Sigmoid colon (tissue), 7 donors: ENCODE results near the gene ING3. TPM values are rescaled to one million over a fixed set of nuclear protein-coding genes. Genes with fewer than 3 reads are reported as not detected.

Source experiments
- DNase-seq: peaks from one replicate; pipeline ENCODE4 v3.0.0-alpha.2; 2019
- H3K27ac ChIP-seq, 4 donors: fragments of 200-600 bp; sonication (generic); one replicate each; pipeline ENCODE4 v1.5.1; 2016 to 2019; ENCODE audit warnings: mild to moderate bottlenecking in 1 of 4
- H3K27me3 ChIP-seq, 3 donors: fragments of 200-600 bp; sonication (generic); one replicate each; pipeline ENCODE4 v1.5.1; 2019; ENCODE audit warnings: mild to moderate bottlenecking in 1 of 3
- H3K36me3 ChIP-seq, 4 donors: fragments of 200-600 bp; sonication (generic); one replicate each; pipeline ENCODE4 v1.5.1; 2016 to 2019
- H3K4me1 ChIP-seq, 4 donors: fragments of 200-600 bp; sonication (generic); one replicate each; pipeline ENCODE4 v1.5.1; 2017 to 2019
- H3K4me3 ChIP-seq, 4 donors: fragments of 200-600 bp; sonication (generic); one replicate each; pipeline ENCODE4 v1.5.1; 2017 to 2019; ENCODE audit warnings: mild to moderate bottlenecking in 2 of 4, moderate library complexity in 1 of 4
- H3K9me3 ChIP-seq, 4 donors: fragments of 200-600 bp in 3 of 4; sonication (generic) in 3 of 4; one replicate each; pipeline versions ENCODE4 v1.5.1 to v1.6.1; 2013 to 2019
- EP300 ChIP-seq, 4 donors: sonication (generic); formaldehyde crosslinking; IDR thresholded peaks; one replicate each; pipeline ENCODE4 v1.6.1; 2017; ENCODE audit warnings: antibody characterized with exemption in 4 of 4
- POLR2A ChIP-seq, 2 donors: fragments of 450-650 bp; IDR thresholded peaks; one replicate each; pipeline ENCODE4 v1.6.1; 2016; ENCODE audit warnings: antibody characterized with exemption in 2 of 2, mild to moderate bottlenecking in 2 of 2, moderate library complexity in 2 of 2
- POLR2AphosphoS5 ChIP-seq, 4 donors: sonication (generic); formaldehyde crosslinking; IDR thresholded peaks; one replicate each; pipeline ENCODE4 v1.6.1; 2017; ENCODE audit warnings: antibody characterized with exemption in 4 of 4
- WGBS, 2 donors: extraction: QIAGEN DNeasy Blood & Tissue Kit; methylation state at CpG; one replicate each; pipeline ENCODE4 v1.1.7; 2013; 5-methylcytosine and 5-hydroxymethylcytosine counted together
- intact Hi-C: fragments of 100-400 bp; cut with DNase I; formaldehyde crosslinking; loops from one replicate; pipeline ENCODE4 v1.15.1; 2023
- polyA plus RNA-seq, 3 donors: library from polyadenylated mRNA; stranded (reverse); fragments of 200-250 nt; gene quantifications; one replicate each; pipeline ENCODE4 v1.2.3, GENCODE V29; 2013
- total RNA-seq, 4 donors: library from RNA; depleted of rRNA; stranded (reverse); fragments of >200 nt; gene quantifications; one replicate each; pipeline ENCODE4 v1.1.0, GENCODE V29; 2016
- TF ChIP-seq, protein P1 (sequence below), 4 experiments: fragments of 450-650 bp in 3 of 4; fragments of 200-600 bp in 1 of 4; IDR thresholded peaks; one replicate each; pipeline ENCODE4 v1.5.1; 2016 to 2019; ENCODE audit warnings: antibody characterized with exemption in 4 of 4, mild to moderate bottlenecking in 3 of 4, moderate library complexity in 2 of 4
- donor health status: healthy with polysubstance abuse.
- donor health status: Bipolar disorder and iron deficiency.
- donor health status: healthy.

Gene ING3
- total and polyA plus RNA-seq, 7 donors = 9.6 to 33.1 (median 16.6) TPM

GRCh38 chr7:120955577-120956149, 5.1 kb downstream of the ING3 start:
- H3K36me3 ChIP-seq = peaks cover 0 to 51% (median 17%) of the 10 kb centered on the region in 4 donors
- no peaks in the 10 kb centered on the region for H3K9me3 ChIP-seq
- peaks cover 0 to 19% (median 7%) of the 10 kb centered on the region in 4 donors for H3K4me1 ChIP-seq
- H3K4me3 ChIP-seq = no peak overlapping the region
- intact Hi-C loops = no loop called here
- no peak for DNase-seq
- 75 to 77% methylated on average over 3 of the region's 3 CpGs for WGBS, 2 donors
- no peaks in the 10 kb centered on the region for H3K27me3 ChIP-seq
- H3K27ac ChIP-seq = no peak overlapping the region
- TF ChIP-seq POLR2A (IDR thresholded peaks at IDR 0.05) = no peak
- TF ChIP-seq, protein P1, sequence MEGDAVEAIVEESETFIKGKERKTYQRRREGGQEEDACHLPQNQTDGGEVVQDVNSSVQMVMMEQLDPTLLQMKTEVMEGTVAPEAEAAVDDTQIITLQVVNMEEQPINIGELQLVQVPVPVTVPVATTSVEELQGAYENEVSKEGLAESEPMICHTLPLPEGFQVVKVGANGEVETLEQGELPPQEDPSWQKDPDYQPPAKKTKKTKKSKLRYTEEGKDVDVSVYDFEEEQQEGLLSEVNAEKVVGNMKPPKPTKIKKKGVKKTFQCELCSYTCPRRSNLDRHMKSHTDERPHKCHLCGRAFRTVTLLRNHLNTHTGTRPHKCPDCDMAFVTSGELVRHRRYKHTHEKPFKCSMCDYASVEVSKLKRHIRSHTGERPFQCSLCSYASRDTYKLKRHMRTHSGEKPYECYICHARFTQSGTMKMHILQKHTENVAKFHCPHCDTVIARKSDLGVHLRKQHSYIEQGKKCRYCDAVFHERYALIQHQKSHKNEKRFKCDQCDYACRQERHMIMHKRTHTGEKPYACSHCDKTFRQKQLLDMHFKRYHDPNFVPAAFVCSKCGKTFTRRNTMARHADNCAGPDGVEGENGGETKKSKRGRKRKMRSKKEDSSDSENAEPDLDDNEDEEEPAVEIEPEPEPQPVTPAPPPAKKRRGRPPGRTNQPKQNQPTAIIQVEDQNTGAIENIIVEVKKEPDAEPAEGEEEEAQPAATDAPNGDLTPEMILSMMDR (IDR thresholded peaks at IDR 0.05) = no peak
- TF ChIP-seq POLR2AphosphoS5 (IDR thresholded peaks at IDR 0.05) = no peak
- no peak for TF ChIP-seq EP300 (IDR thresholded peaks at IDR 0.05)

DNA sequence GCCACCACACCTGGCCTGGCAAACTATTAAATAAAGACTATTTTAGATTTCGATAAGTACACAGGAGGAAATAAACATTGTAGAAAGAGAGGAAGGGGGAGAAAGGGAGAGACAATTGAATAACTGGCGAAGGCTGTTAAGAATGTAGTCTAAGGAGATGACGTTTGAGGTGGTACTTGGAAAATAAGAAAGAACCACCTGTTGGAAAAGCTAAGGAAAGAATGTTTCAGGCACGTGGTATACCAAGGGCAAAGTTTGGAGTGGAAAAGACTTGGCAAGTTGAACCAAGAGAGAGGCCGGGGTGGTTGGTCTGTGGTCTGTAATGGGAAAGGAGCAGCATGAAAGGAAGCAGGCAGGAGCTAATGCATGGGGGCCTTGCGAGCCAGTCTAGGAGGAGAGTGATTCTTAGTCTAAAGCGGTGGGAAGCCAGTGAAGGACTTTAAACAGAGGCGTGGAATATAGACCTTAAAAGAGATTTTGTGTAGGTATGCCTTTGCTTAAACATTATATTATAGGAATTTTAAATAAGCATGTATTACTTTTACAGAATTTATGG, 9.4 kb downstream of the ING3 start:
- TF ChIP-seq POLR2AphosphoS5 (IDR thresholded peaks at IDR 0.05) = no peak
- no peak for TF ChIP-seq EP300 (IDR thresholded peaks at IDR 0.05)
- no peak for TF ChIP-seq POLR2A (IDR thresholded peaks at IDR 0.05)
- TF ChIP-seq, protein P1 (IDR thresholded peaks at IDR 0.05) = no peak
- no peak overlapping the region for H3K4me3 ChIP-seq
- no peak for DNase-seq
- no peaks in the 10 kb centered on the region for H3K27me3 ChIP-seq
- H3K4me1 ChIP-seq = peaks cover 0 to 14% (median 12%) of the 10 kb centered on the region in 4 donors
- H3K9me3 ChIP-seq = no peaks in the 10 kb centered on the region
- intact Hi-C loops = no loop called here
- H3K27ac ChIP-seq = no peak overlapping the region
- WGBS, 2 donors = 89 to 95% methylated on average over 8 of the region's 8 CpGs
- peaks cover 0 to 42% (median 14%) of the 10 kb centered on the region in 4 donors for H3K36me3 ChIP-seq

GRCh38 chr7:120960714-120961113, 10.1 kb downstream of the ING3 start:
- TF ChIP-seq, protein P1 (IDR thresholded peaks at IDR 0.05) = no peak
- TF ChIP-seq POLR2AphosphoS5 (IDR thresholded peaks at IDR 0.05) = no peak
- no peak for TF ChIP-seq EP300 (IDR thresholded peaks at IDR 0.05)
- no peak for TF ChIP-seq POLR2A (IDR thresholded peaks at IDR 0.05)
- Histone ChIP-seq H3K4me3 (no peak overlapping the region), H3K36me3 (peaks cover 0 to 42% (median 12%) of the 10 kb centered on the region in 4 donors), H3K27ac (no peak overlapping the region), H3K27me3 (no peaks in the 10 kb centered on the region), H3K9me3 (no peaks in the 10 kb centered on the region), H3K4me1 (peaks cover 0 to 14% (median 12%) of the 10 kb centered on the region in 4 donors)
- WGBS, 2 donors = 78 to 83% methylated on average over 1 of the region's 1 CpG
- intact Hi-C loops = no loop called here
- DNase-seq = no peak

DNA sequence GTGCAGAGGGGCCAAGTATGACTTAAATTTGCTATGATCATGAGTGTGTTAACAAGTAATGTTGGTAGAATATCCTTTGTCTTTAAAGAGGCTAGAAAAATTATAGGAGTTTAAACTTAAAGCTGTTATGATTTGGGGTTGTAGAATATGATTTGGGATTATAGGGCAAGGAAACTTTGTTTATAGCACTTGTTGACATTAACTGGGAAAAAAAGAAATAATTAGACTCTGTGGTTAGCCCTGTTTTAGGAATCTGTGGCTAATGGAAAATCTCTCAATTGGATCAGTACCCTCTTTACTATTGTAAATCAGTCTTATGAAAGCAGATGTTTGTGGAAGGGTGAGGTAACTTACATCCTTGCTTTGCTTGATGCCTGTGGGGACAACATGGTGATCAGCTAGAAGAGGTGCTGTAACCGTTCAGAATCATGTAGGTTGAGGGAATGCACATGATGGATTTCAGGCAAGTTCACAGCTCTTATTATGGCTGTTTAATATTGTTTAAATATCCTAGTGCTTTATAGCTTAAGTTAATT, 11.1 kb downstream of the ING3 start:
- no peak for TF ChIP-seq POLR2A (IDR thresholded peaks at IDR 0.05)
- no peak for TF ChIP-seq POLR2AphosphoS5 (IDR thresholded peaks at IDR 0.05)
- TF ChIP-seq, protein P1 (IDR thresholded peaks at IDR 0.05) = no peak
- no peak for TF ChIP-seq EP300 (IDR thresholded peaks at IDR 0.05)
- H3K27ac ChIP-seq = no peak overlapping the region
- no peaks in the 10 kb centered on the region for H3K27me3 ChIP-seq
- no peaks in the 10 kb centered on the region for H3K9me3 ChIP-seq
- peaks cover 0 to 14% (median 12%) of the 10 kb centered on the region in 4 donors for H3K4me1 ChIP-seq
- peaks cover 0 to 42% (median 10%) of the 10 kb centered on the region in 4 donors for H3K36me3 ChIP-seq
- no peak overlapping the region for H3K4me3 ChIP-seq
- DNase-seq = no peak
- WGBS, 2 donors = 71% methylated on average over 1 of the region's 1 CpG
- intact Hi-C loops = no loop called here
